Stimulated activated CD8-positive, alpha-beta memory T cell treated with anti-CD3 and anti-CD28 coated beads, Interleukin-4, amount 100 ng/mL, for 1 hour (primary cell): ENCODE measurements around the gene DISP1.
"Not testable (repeated sequence)": the region's sequence is repeated elsewhere in the genome, so short reads cannot be mapped to it uniquely, and the experiment has no call there.

Source experiments
- DNase-seq, 2 donors: peaks; one replicate each; pipeline ENCODE4 v3.0.0-alpha.2; 2020; ENCODE audit warnings: low read depth in 2 of 2, low spot score in 1 of 2

Gene DISP1

DNA sequence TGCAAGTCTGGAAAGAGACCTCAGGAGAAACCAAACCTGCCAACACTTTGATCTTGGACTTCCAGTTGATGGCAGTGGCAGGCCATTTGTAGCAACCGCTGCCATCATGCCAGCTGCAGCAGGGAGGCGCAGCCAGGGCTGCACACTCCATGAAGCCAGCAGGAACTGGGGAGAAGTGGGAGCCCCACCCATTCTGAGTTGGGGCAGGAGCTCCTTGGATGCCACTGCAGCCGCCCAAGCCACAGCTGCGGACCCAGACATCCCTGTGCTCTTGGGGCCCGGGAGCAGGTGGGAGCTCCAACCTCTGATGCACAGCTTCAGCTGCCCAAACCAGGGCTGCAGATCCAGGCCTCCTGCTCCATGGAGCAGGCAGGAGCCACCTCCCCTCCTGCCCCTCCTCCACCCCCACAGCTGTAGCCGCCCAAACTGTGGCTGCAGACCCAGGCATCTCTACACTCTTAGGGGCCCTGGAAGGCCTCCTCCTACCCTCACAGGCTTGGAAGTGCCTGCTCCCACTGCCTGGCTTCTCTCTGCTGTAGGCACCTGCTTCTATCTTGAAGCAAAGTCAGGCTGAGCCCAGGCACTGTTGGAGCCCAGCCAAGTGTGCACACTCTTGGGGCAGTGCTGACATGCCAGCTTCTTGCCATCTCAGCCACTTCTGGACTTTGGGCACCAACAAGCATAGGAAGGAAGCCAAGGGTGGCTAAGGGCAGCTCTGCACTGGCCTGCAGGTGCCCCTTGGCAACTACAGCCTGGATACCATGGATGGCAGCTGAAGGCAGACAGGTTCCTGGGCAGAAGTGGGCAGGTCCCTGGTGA is 20.0 kb upstream of the DISP1 start:
- DNase-seq, result no peak

DNA sequence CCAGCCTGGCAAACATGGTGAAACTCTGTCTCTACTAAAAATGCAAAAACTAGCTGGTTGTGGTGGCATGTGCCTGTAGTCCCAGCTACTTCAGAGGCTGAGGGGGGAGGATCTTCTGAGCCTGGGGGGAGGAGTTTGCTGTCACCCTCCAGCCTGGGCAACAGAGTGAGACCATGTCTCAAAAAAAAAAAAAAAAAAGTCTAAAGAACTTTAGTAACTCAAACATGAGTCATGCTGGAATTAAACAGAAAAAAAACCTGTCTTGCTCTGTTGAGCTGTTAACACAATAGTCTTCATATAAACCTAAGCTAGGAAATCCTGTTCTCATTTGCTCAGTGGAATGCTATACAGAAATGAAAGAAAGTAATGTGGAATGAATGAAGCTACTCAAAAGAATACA is 16.7 kb upstream of the DISP1 start:
- no peak for DNase-seq

- DNase-seq, result no peak
Observed at GRCh38 chr1:222798975-222799374, 15.9 kb upstream of the DISP1 start.

DNA sequence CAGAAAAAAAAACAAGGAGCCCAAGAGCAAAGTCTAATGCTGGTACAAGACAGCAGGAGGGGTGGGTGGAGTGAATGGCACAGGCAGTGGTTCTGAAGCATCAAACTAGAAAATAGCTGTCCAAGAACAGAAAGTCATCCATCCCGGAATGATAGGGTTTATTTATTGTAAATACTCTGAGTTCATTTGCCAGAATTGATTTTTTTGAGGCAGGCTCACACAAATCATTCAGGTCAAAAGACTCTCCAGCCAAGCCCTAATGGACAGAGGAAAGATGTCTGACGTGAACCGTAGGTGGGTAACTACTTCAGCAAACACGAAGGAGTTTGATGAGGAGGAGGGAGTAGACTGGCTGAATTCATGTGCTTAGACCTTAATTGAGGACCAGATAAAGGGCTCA is 13.8 kb upstream of the DISP1 start:
- DNase-seq, result no peak

DNA sequence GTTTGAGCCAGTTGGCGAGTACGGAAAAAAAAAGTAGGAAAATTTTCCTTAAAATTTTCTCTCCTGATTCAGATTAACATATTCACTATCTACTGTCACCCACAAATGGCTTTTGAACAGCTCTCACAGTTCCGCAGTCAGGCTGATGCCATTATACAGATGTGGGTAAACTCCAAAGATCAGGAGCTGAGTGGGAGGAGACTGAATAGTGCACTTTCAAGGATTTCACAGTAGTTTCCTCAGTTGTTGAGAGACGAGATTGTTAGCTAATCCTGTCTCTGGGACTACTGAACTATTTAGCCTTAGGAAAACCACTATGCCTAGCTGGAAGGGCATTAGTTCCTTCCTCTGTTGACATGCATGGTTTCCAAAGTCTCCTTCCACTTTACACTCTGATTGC is 3.2 kb upstream of the DISP1 start:
- no peak for DNase-seq

DNA sequence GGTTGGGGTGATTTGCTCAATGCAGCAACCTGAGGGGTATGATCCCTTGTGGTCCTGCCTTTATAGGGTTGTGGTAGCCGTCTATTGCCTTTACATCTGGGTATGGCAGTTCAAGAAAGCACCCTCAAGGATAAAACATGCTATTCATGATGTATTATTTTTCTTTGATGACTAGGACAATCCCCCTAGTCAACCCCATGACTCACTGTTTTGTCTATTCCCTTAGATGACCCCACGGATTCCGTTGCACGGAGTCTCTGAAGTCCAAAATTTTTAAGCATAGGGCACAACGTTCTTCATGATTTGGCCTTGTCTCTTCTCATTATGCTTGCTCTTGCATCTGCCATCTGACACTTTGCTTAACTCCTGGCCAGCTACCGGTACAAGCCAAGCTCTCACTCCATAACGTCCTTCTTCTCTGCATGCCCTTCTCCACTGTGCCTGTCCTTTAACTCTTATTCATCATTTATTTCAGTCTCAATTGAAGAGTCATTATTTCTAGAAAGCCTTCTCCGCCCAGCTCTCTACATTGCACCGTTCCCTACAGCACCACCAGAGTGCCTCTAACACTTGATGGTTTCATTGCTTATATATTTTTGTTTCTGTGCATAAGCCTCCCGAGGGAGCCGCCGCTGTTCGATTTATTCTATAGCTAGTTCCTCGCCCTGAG is 838 bp upstream of the DISP1 start:
- no peak for DNase-seq

DNA sequence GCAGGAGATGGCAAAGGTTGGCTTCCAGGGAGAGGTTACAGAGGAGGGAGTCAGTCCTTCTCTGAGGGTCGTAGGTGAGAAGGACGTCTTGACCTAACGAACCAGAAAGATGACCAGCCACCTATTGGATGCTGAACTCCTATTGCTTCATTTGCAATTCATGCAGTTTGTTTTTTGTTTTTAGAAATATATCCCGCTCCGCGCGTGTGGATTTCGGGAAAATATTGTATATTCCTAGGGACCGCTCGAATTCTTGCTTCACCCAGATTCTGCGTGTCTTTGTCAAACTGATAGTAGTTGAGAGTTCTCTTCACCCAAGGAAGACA is 564 bp downstream of the DISP1 start:
- no peak for DNase-seq

DNA sequence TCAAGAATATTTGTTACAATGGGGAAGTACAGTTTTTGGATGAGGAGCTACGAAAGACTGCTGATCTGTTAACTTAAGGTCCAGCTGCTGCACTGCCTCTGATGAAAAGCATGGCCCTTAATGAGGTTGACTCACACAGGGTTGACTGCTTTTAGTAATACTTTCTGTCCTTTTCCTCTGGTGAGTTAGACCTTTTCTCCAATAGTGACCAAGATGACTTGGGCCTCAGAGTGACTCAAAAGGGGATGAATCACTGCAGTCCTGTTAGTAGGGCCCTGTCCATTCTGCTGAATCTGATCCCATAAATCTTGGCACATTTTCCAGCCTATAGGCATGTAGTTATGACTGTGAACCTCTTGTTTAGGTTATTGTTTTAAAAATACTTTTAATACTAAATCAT is 2.7 kb downstream of the DISP1 start:
- no peak for DNase-seq

- no peak for DNase-seq
Observed at GRCh38 chr1:222818171-222818570, 3.3 kb downstream of the DISP1 start.

DNA sequence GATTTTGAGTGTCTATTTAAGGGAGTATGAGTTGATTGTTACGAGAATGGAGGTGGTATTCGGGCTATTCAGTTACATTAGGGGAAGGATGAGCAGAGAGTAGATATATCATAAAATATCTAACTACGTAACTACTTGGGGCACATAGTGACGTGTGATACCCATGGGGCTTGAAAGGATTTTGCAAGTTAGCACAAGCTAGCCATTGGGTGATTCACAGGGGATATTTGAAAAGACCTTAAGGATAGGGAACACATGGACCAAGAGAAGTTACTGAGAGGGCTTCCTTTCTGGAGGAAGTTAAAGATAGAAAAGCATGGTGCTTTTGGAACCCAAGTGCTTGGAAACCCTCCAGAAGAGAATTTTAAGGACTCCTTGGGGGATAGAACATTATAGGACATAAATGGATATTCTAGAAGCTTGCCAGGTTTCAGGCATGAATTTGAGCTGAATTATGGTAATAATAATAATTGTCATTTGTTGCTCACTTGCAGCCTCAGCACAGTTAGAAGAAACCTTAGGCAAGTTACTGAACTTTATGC is 5.4 kb downstream of the DISP1 start:
- no peak for DNase-seq

DNA sequence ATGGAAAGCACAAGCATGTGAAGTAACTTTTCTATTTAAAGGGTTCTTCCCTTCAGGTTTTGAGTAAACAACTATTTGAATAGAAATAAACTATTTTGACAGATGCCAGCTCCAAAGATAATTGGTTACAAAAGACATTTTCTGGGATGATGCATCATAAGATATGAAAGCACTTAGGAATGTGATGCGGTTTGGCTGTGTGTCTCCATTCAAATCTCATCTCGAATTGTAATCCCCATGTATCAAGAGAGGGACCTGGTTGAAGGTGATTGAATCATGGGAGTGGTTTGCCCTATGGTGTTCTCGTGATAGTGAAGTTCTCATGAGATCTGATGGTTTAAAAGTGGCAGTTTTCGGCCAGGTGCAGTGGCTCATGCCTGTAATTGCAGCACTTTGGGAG is 6.4 kb downstream of the DISP1 start:
- DNase-seq, result no peak

DNA sequence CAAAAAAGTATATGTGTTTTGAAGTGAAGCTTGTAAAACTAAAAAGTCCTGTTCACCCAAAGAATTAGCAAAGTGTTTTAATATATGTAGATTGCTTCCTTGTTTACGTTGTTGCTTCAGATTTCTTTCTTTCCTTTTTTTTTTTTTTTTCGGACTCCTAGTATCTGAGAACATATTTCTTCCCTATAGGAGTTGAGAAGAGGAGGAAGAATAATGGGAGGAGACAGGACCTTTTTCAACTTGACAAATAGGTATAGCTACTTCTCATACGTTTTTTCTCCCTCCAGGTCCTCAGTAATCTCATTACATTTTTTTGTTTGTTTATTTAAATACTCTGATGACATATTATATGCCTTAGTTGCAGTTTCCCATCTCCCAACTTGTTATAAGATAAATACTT is 8.9 kb downstream of the DISP1 start:
- DNase-seq, result no peak

- DNase-seq, result no peak
Observed at GRCh38 chr1:222824641-222825040, 9.8 kb downstream of the DISP1 start.

DNA sequence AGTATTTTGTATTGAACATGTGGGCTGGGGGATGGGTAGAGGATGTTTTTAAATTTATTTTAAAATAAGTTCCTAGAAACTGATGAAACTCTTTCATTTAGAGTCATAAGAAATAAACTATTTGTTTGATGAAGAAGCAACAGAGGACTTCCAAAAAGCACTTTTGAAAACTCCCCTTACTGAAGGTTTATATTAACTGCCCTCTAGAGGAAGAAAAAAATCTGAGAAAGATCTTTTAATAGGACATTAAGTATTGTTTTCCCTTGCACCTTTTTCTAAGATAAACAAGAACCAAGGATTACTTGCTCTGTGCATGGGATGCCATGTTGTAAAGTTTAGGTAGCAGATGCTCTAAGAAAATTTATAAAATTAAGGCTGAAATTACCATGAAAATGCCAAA is 14.1 kb downstream of the DISP1 start:
- no peak for DNase-seq

DNA sequence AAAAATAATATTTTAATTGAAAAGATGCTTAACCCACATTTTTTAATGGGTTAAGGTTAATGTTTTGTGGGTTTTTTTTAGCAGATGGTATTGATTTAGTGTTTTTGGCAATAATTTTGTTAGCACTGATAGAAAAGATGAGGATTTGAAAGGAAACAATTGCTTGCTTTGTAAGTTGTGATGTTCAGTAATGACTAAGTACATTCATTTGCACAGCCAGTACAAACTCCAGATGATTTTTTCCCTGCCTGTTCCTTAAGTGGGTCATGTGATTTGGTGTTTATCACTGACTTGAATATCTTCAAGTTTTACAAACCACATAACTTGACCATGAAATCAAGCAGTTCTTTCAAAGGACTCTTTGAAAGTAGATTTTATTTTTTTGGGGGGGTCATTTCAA is 15.0 kb downstream of the DISP1 start:
- no peak for DNase-seq

DNA sequence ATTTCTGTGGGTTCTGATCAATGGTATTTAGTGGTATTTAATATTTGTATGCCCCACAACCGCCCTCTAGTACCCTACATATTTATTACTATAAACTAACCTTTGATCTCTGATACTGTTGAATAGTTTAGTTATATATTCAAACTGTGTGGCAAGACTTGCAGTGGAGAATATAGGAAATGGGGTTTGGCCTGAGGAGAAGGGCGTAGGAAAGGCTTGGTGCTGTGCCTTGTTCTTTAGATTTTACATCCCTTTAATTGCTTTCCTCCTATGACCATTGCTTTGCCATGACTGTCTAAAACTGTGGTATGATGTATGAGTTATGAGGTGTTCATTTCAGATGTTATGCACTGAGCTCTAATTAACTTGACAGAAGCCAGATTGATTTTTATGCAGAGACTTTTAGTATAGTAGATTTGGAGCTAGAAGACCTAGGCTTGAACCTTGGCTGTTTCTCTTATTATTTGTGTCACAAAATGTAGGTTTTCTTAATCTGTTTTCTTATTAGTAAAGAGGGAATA is 18.6 kb downstream of the DISP1 start:
- no peak for DNase-seq

DNA sequence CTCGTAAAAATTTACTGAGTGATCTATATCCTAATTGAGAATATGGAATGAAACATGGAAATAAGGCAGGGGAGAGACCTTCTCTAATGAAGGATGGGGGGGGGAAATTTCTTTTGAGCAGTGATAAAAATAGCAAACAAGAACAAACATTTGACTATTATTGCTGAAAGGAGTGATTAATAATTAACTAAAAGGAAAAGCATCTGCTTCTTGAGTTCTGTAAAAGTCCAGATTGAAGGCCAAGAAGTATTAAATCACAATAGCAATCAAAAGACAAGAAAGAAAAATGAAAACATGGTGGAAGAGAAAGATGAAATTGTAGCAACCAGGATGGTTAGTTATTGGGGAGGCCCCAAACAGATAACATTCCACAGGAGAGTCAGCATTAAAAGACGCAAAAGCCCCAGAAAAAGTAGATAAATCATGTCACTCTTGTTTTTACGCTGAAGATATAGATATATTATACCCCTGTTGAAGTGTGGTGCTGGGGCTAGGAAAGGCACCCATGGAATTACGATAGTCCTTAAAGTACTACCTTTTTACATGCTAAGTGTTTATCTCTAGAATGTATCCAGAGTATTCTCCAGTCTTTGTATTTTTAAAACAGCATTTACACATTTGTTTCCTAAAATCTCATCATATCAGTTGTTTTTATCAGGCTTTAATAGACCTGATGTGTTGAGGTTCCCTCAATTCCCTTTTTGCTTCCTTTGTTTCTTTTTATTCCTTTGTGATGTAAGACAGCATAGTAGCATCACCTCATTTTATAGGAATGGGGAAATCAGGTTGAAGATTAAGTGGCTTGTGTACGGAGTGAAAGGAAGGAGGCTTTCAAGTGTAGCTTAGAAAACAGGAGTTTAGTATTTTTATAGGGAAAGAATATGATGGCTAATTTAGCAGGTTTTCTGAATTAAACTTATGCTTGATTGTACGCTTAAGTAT is 28.9 kb downstream of the DISP1 start:
- DNase-seq, result no peak

DNA sequence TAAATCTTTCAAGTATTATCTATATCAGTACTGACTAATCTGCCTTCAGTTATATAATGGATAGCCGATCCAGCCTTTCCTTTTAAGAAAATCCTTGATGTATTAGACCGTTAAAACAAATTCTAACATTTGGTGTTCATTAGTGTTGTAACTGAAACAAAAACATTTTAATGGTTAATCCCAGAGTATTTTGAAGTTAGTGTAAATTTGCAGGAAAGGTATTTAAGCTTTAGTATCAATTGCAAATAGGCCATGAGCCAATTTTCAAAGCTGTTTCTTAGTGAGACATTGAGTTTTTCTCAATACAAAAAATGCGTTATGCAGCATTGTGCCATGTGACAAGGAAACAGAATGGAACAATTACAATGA is 29.6 kb downstream of the DISP1 start:
- no peak for DNase-seq

DNA sequence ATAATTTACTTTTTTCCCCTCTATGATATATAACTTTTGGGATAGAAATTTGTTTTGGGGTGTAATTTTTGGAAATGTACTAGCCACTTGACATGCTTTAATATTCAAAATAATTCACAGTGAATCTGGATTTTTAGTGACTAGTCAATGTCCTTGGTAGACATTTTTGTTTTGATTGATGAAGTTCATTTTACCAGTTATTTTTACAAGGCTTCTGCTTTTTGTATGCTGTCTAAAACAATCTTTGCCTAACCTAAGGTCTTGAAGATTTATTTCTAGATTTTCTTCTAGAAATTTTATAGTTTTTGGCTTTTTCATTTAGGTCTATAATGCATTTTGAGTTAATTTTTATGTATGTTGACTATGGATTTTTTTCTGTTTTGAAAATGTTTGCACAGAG is 30.9 kb downstream of the DISP1 start:
- no peak for DNase-seq

GRCh38 chr1:222850550-222850949 is 35.7 kb downstream of the DISP1 start:
- not testable (repeated sequence) for DNase-seq

DNA sequence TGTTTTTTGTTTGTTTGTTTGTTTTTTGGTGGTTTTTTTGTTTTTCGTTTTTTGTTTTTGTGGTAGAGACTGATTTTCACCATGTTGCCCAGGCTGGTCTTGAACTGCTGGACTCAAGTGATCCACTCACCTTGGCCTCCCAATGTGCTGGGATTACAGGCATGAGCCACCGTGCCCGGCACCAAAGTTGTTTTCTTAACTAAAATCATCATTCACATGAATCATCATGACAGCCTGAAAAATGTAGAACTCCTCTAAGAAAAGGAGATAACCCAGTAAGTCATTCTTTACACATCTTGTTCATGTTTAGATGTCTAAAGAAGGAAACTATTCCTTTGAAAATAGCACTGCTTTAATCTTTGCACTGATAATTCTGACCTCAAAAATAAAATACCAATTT is 37.5 kb downstream of the DISP1 start:
- DNase-seq, result no peak

DNA sequence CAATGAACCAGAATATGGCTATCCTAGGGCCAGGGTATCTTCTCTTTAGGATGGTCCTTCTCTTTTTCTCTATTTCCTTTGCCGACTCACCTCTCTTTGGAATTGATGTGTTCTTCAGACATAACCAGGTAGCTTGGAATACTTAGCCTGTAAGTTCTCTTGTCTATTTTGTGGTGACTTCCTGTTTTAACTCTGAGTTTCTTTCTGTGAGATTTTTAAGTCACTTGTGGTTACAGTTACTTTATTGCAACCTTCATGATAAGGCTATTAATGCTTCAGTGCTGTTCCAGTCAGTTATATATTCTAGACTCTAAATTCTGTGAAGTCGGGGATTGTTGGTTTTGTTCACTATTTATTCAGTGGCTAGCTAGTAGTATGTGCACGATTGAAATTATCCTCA is 46.2 kb downstream of the DISP1 start:
- DNase-seq, result no peak
